ENCODE measurements around the gene ITPRID2. TPM values are rescaled to one million over a fixed set of nuclear protein-coding genes. Genes with fewer than 3 reads are reported as not detected.

The ITPRID2 gene
- total and polyA plus RNA-seq, 12 donors = 25.5 to 103 (median 79.8) TPM

DNA sequence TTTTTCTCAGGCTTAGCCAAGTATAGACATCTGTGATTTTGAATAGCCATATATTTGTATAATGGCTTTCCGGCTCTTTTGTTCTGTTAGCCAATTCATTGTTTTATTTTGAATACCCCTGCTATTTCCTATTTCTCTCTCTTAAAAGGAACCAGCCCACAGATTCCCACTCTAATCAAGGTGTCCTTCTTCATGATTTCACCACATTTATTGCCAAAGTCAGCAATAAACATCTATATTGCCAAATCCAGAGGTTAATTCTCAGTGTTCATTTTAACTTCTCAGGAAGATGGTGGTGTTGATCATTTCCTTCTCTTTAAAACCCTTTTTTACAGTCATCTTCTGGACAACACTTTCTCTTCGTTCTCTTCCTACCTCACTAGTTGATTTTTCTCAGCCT lies 13.1 kb upstream of the ITPRID2 start:
- DNase-seq = no peak
- Histone ChIP-seq H3K4me3 (no peak overlapping the region), H3K27me3 (no peaks in the 10 kb centered on the region), H3K9me3 (replicated peaks in 1 of 3) (no peaks in the 10 kb centered on the region), H3K27ac (no peak overlapping the region), H3K36me3 (replicated peaks in 1 of 2) (no peaks in the 10 kb centered on the region), H3K4me1 (replicated peaks in 1 of 2) (no peaks in the 10 kb centered on the region)
- TF ChIP-seq POLR2A (IDR thresholded peaks at IDR 0.05) = no peak
- TF ChIP-seq, protein P1, sequence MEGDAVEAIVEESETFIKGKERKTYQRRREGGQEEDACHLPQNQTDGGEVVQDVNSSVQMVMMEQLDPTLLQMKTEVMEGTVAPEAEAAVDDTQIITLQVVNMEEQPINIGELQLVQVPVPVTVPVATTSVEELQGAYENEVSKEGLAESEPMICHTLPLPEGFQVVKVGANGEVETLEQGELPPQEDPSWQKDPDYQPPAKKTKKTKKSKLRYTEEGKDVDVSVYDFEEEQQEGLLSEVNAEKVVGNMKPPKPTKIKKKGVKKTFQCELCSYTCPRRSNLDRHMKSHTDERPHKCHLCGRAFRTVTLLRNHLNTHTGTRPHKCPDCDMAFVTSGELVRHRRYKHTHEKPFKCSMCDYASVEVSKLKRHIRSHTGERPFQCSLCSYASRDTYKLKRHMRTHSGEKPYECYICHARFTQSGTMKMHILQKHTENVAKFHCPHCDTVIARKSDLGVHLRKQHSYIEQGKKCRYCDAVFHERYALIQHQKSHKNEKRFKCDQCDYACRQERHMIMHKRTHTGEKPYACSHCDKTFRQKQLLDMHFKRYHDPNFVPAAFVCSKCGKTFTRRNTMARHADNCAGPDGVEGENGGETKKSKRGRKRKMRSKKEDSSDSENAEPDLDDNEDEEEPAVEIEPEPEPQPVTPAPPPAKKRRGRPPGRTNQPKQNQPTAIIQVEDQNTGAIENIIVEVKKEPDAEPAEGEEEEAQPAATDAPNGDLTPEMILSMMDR (IDR thresholded peaks at IDR 0.05) = no peak
- intact Hi-C loops (cut with DNase I) = no loop called here
- 38 to 100% (median 45%) methylated on average over 1 to 2 of the region's 2 CpGs for WGBS, 4 donors

DNA sequence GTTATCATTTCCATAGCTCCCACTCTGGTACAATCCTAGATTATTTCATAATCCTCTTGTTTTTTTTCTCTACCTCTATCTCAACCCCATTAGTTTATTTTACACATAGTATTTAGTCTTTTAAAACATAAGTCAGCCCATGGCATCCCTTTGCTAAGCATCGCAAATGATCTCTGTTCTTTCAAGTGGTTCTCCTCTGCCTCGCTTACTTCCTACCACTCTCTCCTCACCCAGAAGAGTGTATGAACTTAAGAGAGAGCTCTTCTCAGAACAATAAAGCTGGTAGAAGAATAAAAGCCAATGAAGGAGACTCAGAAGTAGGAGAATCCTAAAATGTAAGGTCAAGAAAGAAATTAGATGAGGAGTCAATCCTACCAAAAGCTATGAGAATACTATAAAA lies 12.2 kb upstream of the ITPRID2 start:
- 63 to 95% (median 92%) methylated on average over 2 of the region's 2 CpGs for WGBS, 4 donors

DNA sequence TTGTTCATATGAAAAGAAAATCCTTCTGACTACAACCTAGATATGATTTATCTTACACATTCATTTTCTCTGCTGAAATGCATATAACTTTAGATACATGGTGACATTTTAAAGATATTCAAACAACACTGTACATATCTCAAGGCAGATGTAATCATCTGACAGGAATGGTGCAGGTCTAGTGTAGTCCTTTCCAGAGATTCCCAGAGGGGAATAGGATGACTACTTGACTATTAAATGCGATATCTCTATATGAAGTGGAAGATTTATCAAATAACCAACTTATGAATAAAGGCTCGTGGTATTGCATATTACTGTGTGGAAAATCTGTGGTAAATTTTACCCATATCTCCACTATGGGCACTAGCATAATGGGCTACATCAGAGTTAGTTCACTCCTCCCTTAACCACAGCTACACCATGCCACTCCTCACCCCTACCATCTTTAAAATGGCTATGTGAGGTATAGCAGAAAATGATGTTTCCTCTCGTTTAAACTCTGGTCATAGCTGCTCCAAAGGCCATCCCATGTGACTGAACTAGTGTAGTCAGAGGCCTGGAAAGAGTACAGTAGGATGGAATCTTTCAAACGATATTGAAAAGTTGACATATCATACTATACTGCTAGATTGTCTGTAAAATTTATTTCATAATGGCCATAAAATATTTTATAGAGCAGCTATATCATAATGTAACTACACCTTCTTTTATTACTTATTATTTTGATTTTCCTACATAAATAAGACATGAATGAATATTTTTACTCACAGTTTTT lies 9.1 kb upstream of the ITPRID2 start:
- no peak for DNase-seq
- no peaks in the 10 kb centered on the region for H3K27me3 ChIP-seq
- no peak for TF ChIP-seq POLR2A (IDR thresholded peaks at IDR 0.05)
- TF ChIP-seq, protein P1 (IDR thresholded peaks at IDR 0.05) = no peak
- H3K27ac ChIP-seq = no peak overlapping the region
- no peaks in the 10 kb centered on the region for H3K36me3 ChIP-seq (replicated peaks in 1 of 2)
- H3K9me3 ChIP-seq (replicated peaks in 1 of 3) = no peaks in the 10 kb centered on the region
- 79 to 88% (median 84%) methylated on average over 4 of the region's 4 CpGs for WGBS, 4 donors
- H3K4me1 ChIP-seq (replicated peaks in 1 of 2) = no peaks in the 10 kb centered on the region
- H3K4me3 ChIP-seq = no peak overlapping the region
- intact Hi-C loops (cut with DNase I) = no loop called here

More for the DNA sequence above, 12.2 kb upstream of the ITPRID2 start:
- intact Hi-C loops (cut with DNase I) = no loop called here
- Histone ChIP-seq H3K4me3 (no peak overlapping the region), H3K27me3 (no peaks in the 10 kb centered on the region), H3K4me1 (replicated peaks in 1 of 2) (no peaks in the 10 kb centered on the region), H3K9me3 (replicated peaks in 1 of 3) (no peaks in the 10 kb centered on the region), H3K27ac (no peak overlapping the region), H3K36me3 (replicated peaks in 1 of 2) (no peaks in the 10 kb centered on the region)
- no peak for DNase-seq
- TF ChIP-seq POLR2A (IDR thresholded peaks at IDR 0.05) = no peak
- TF ChIP-seq, protein P1 (IDR thresholded peaks at IDR 0.05) = no peak

DNA sequence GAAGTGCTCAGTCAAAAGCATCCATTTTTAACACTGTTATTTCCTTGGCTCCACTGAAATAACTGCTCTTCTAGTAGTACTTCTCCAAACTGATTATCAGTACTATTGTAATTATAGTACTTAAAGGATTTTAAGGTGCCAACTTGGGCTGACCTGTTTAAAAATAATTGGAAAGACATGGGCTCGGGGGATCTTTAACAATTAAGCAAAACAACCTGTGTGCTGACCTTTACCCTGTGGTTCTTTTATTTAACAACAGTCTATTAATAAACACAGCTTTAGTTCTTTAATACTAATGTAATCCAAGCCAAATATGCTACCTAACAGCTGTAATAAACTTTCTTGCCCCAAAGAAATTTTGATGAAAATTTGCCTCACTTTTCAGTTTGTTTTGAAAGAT lies 6.9 kb upstream of the ITPRID2 start:
- TF ChIP-seq, protein P1 (IDR thresholded peaks at IDR 0.05) = no peak
- TF ChIP-seq POLR2A (IDR thresholded peaks at IDR 0.05) = no peak
- Histone ChIP-seq H3K4me3 (no peak overlapping the region), H3K36me3 (replicated peaks in 1 of 2) (no peaks in the 10 kb centered on the region), H3K9me3 (replicated peaks in 1 of 3) (no peaks in the 10 kb centered on the region), H3K27me3 (no peaks in the 10 kb centered on the region), H3K4me1 (replicated peaks in 1 of 2) (no peaks in the 10 kb centered on the region), H3K27ac (no peak overlapping the region)
- intact Hi-C loops (cut with DNase I) = no loop called here
- DNase-seq = no peak
- WGBS, 4 donors = 58 to 76% (median 72%) methylated on average over 1 of the region's 1 CpG

All from adrenal gland (tissue), 12 donors.